Smooth muscle cell (in vitro differentiated cells): Measurements from ENCODE around the gene C2CD4D. TPM values are rescaled to one million over a fixed set of nuclear protein-coding genes. Genes with fewer than 3 reads are reported as not detected.

ENCODE experiments used
- DNase-seq: peaks from one replicate; lab custom pipeline; 2025; ENCODE audit not compliant: unreplicated experiment; lab: John Stamatoyannopoulos, UW
- H2AFZ ChIP-seq: fragments of 200-600 bp; sonication (generic); 2 replicates; pipeline ENCODE4 v1.6.0; 2016; ENCODE audit warnings: antibody characterized with exemption, low read depth, mild to moderate bottlenecking
- H3F3A ChIP-seq: fragments of 200-600 bp; sonication (generic); 2 replicates; pipeline ENCODE4 v1.6.0; 2017; ENCODE audit warnings: antibody characterized with exemption, low read depth
- H3K27ac ChIP-seq: fragments of 200-600 bp; sonication (generic); 2 replicates; pipeline ENCODE4 v1.5.1; 2016; ENCODE audit warnings: low read depth, mild to moderate bottlenecking
- H3K27me3 ChIP-seq: fragments of 200-600 bp; sonication (generic); 2 replicates; pipeline ENCODE4 v1.6.1; 2016; ENCODE audit warnings: low read depth, mild to moderate bottlenecking
- H3K36me3 ChIP-seq: fragments of 200-600 bp; sonication (generic); 2 replicates; pipeline ENCODE4 v1.5.1; 2016; ENCODE audit warnings: low read depth
- H3K4me1 ChIP-seq: fragments of 200-600 bp; sonication (generic); 2 replicates; pipeline ENCODE4 v1.5.1; 2016; ENCODE audit warnings: low read depth
- H3K4me2 ChIP-seq: fragments of 200-600 bp; sonication (generic); 2 replicates; pipeline ENCODE4 v1.6.0; 2016; ENCODE audit warnings: mild to moderate bottlenecking
- H3K4me3 ChIP-seq: fragments of 200-600 bp; sonication (generic); 2 replicates; pipeline ENCODE4 v1.5.1; 2016; ENCODE audit warnings: mild to moderate bottlenecking
- H3K79me2 ChIP-seq: fragments of 200-600 bp; sonication (generic); 2 replicates; pipeline ENCODE4 v1.6.0; 2016; ENCODE audit warnings: low read depth, mild to moderate bottlenecking
- H3K9ac ChIP-seq: fragments of 200-600 bp; sonication (generic); 2 replicates; pipeline ENCODE4 v1.6.0; 2016; ENCODE audit warnings: low read depth
- H3K9me3 ChIP-seq: fragments of 200-600 bp; sonication (generic); replicated peaks from 2 replicates; pipeline ENCODE4 v1.5.1; 2016; ENCODE audit warnings: low read depth
- H4K20me1 ChIP-seq: fragments of 200-600 bp; sonication (generic); 2 replicates; pipeline ENCODE4 v1.6.0; 2016; ENCODE audit warnings: low read depth
- WGBS: methylation state at CpG from one replicate; pipeline ENCODE4 v1.1.7; 2016; ENCODE audit warnings: low lambda C conversion rate; 5-methylcytosine and 5-hydroxymethylcytosine counted together
- polyA plus RNA-seq: library from polyadenylated mRNA; unstranded; fragments of >200 nt; fragmentation: Nextera tagmentation; extraction: Ambion mirVana; gene quantifications from 2 replicates; pipeline ENCODE4 v1.2.1, GENCODE V29; 2016
- total RNA-seq: library from RNA; depleted of rRNA; stranded (reverse); fragments of >200 nt; gene quantifications from 2 replicates; pipeline ENCODE4 v1.2.3, GENCODE V29; 2014
- TF ChIP-seq, protein P1 (sequence below): fragments of 200-600 bp; sonication (generic); IDR thresholded peaks from 2 replicates; pipeline ENCODE4 v1.5.1; 2017; ENCODE audit warnings: borderline replicate concordance, mild to moderate bottlenecking, antibody characterized with exemption; ENCODE audit not compliant: insufficient read depth, poor library complexity, severe bottlenecking

C2CD4D gene
- total and polyA plus RNA-seq, 2 experiments from 2014 or later = not detected

GRCh38 chr1:151854658-151855057, 15.0 kb upstream of the C2CD4D start:
- Histone ChIP-seq H3K79me2 (no peaks in the 10 kb centered on the region), H3K4me2 (no peak overlapping the region), H3K4me3 (no peak overlapping the region), H2AFZ (no peak overlapping the region), H3K9me3 (no peaks in the 10 kb centered on the region), H3K36me3 (no peaks in the 10 kb centered on the region), H3K4me1 (no peaks in the 10 kb centered on the region), H3K27me3 (no peaks in the 10 kb centered on the region), H3F3A (no peaks in the 10 kb centered on the region), H3K9ac (no peak overlapping the region), H3K27ac (no peak overlapping the region), H4K20me1 (no peaks in the 10 kb centered on the region)
- WGBS = 89% methylated on average over 7 of the region's 7 CpGs
- no peak for DNase-seq
- TF ChIP-seq, protein P1, sequence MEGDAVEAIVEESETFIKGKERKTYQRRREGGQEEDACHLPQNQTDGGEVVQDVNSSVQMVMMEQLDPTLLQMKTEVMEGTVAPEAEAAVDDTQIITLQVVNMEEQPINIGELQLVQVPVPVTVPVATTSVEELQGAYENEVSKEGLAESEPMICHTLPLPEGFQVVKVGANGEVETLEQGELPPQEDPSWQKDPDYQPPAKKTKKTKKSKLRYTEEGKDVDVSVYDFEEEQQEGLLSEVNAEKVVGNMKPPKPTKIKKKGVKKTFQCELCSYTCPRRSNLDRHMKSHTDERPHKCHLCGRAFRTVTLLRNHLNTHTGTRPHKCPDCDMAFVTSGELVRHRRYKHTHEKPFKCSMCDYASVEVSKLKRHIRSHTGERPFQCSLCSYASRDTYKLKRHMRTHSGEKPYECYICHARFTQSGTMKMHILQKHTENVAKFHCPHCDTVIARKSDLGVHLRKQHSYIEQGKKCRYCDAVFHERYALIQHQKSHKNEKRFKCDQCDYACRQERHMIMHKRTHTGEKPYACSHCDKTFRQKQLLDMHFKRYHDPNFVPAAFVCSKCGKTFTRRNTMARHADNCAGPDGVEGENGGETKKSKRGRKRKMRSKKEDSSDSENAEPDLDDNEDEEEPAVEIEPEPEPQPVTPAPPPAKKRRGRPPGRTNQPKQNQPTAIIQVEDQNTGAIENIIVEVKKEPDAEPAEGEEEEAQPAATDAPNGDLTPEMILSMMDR = no peak

DNA sequence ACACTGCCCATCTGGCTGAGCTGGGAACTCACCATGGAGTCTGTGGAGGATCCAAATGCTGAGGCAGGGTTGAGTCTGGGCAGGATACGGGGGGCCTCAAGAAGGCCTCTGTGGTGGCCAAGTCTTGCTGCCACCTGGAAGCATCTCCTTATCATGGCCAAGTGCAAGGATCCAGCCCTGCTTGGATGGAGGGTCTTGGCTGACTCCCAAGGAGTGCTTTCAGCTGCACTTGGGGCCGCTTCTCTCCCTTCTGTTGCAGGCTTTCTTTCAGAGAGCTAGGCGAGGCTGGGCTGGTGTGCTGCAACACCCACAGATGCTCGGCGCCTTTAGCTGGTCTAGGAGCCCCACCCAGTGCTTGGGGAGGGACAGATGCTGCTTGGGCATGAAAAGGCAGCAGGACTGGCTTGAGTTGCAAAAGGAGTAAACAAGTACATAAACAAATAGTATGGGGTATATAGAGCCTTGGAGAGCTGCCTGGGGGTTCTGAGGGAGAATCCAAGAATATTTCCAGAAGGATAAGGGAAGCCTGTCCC, 13.9 kb upstream of the C2CD4D start, which contains the start of gene THEM5:
TSS of gene THEM5 (minus strand) at position 302 of the 533 bp plus-strand sequence. CDS start at position 155, 147 bp downstream.
- H4K20me1 ChIP-seq = no peaks in the 10 kb centered on the region
- H3K79me2 ChIP-seq = no peaks in the 10 kb centered on the region
- no peak within 1 kb of the TSS for H3K27ac ChIP-seq
- H3K9ac ChIP-seq = no peak within 1 kb of the TSS
- H3K27me3 ChIP-seq = no peaks in the 10 kb centered on the region
- H3K36me3 ChIP-seq = no peaks in the 10 kb centered on the region
- H3K4me3 ChIP-seq = no peak within 1 kb of the TSS
- H3K9me3 ChIP-seq = no peaks in the 10 kb centered on the region
- no peak for DNase-seq
- 88% methylated on average over 5 of the region's 5 CpGs for WGBS
- no peaks in the 10 kb centered on the region for H3K4me1 ChIP-seq
- TF ChIP-seq, protein P1 = no peak
- no peak within 1 kb of the TSS for H2AFZ ChIP-seq
- H3F3A ChIP-seq = no peaks in the 10 kb centered on the region
- H3K4me2 ChIP-seq = no peak within 1 kb of the TSS

DNA sequence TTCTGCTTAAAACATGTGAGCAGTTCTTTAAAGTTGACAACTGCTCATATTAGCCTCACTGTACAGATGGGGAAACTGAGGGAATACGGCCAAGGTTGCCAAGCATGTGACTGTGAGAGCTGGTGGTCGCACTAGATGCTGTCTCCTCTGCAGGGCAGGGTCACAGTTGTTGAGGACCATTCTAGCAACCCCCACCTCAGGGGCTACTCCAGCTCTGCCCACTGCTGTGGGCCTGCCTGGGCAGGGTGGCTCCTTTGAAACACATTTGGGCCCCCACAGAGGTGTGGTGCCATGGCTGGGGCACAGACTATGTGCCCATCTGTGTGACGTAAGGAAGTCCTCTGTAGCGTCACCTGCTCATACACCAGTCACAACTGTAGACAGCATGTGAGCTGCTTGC, 13.1 kb upstream of the C2CD4D start:
- no peak for DNase-seq
- Histone ChIP-seq H3K4me1 (no peaks in the 10 kb centered on the region), H3K27me3 (no peaks in the 10 kb centered on the region), H3K36me3 (no peaks in the 10 kb centered on the region), H3K79me2 (no peaks in the 10 kb centered on the region), H3F3A (no peaks in the 10 kb centered on the region), H2AFZ (no peak overlapping the region), H3K9ac (no peak overlapping the region), H3K9me3 (no peaks in the 10 kb centered on the region), H3K27ac (no peak overlapping the region), H4K20me1 (no peaks in the 10 kb centered on the region), H3K4me3 (no peak overlapping the region), H3K4me2 (no peak overlapping the region)
- TF ChIP-seq, protein P1 = no peak
- WGBS = 96% methylated on average over 4 of the region's 4 CpGs

DNA sequence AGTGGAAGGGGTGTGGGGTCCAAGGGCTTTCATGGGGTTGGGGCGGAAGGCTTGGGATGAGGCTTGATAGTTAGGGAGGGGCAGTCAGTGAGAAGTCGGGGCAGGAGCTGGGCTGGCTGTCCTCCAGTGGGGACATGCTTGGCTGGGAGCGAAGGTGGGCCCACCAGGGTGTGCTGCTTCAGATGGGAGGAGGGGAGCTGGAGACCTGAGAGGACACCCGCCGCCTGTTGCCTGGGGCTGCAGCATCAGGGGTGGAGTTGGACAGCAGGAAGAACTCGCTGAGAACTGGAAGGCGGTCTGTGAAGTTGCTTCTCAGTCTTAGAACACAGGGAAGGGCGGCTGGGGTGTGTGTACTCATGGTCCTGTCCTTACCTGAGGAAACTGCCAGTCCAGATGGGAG, 12.3 kb upstream of the C2CD4D start:
- no peak for DNase-seq
- no peaks in the 10 kb centered on the region for H3K9me3 ChIP-seq
- no peak overlapping the region for H3K27ac ChIP-seq
- H3K36me3 ChIP-seq = no peaks in the 10 kb centered on the region
- H4K20me1 ChIP-seq = no peaks in the 10 kb centered on the region
- H3K79me2 ChIP-seq = no peaks in the 10 kb centered on the region
- TF ChIP-seq, protein P1 = no peak
- no peak overlapping the region for H3K9ac ChIP-seq
- WGBS = 76% methylated on average over 8 of the region's 8 CpGs
- H3K4me2 ChIP-seq = no peak overlapping the region
- H3K4me1 ChIP-seq = no peaks in the 10 kb centered on the region
- no peaks in the 10 kb centered on the region for H3F3A ChIP-seq
- no peak overlapping the region for H2AFZ ChIP-seq
- H3K27me3 ChIP-seq = no peaks in the 10 kb centered on the region
- no peak overlapping the region for H3K4me3 ChIP-seq
